Measurements from ENCODE around the gene TBXA2R.
"Not testable (repeated sequence)": the region's sequence is repeated elsewhere in the genome, so short reads cannot be mapped to it uniquely, and the experiment has no call there.

TBXA2R gene

DNA sequence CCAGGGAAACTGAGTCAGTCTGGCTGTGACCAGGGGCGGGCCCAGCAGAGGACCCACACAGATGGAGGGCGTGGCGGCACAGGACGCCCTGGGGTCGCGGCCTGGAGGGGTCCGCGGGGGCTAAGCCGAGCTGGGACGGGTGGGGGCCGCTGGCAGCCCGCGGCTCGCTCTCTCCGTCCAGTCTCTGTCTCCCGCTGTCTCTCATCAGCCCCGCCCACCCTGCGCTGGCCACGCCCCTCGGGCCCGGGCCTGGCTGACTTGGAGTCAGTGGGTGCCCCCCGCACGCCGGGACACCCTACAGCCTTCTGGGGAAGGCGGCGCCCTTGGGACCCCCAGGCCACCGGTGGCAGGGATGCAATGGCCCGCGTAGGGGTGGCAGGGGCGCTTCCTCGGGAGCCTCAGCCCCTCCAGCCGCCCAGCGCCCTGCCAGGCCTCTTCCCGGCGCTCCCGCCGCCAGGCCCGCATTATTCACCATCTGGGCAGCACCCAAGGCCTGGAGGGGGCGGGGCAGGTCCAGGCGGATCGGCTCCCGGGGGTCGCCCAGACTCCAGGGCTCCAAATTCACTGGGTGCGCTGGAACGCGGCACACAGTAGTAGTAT is at the start of gene TBXA2R:
TBXA2R (minus strand) TSS at position 186 of the 600 bp plus-strand sequence. CDS start 6,241 bp downstream, outside the sequence.
- DNase-seq (ENCODE audit: low spot score) = peak; percentile 35

DNA sequence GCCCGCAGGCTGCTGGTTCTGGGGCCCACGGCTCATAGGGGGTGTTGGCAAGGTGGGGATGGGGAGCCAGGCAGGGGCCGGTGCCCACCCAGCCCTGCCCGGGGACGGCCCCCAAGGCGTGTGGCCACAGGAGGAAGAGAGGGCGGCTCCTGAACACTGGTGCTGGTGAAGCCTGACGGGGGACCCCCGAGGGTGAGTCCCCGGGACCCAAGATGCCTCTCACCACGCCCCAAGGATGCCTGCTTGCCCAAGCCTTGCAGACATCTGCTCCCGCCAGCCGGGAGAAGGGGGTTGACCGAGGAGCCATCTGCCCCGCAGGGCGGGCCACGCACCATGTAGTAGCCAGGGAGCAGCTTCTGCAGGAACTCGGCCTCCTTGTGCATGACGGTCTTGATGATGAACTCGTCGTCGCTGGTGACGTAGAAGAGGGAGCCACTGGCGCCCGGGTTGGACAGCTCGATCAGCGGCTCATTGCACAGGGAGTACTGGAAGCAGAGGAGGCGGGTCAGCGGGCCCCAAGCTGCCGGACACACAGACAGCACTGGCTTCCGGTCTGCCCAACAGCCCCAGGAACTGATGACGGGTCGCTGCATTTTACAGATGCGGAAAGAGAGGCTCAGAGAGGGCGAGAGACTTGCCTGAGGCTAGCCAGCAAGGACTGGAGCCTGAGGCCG is 49.5 kb upstream of the TBXA2R start:
- no peak for DNase-seq (ENCODE audit: low spot score)

DNA sequence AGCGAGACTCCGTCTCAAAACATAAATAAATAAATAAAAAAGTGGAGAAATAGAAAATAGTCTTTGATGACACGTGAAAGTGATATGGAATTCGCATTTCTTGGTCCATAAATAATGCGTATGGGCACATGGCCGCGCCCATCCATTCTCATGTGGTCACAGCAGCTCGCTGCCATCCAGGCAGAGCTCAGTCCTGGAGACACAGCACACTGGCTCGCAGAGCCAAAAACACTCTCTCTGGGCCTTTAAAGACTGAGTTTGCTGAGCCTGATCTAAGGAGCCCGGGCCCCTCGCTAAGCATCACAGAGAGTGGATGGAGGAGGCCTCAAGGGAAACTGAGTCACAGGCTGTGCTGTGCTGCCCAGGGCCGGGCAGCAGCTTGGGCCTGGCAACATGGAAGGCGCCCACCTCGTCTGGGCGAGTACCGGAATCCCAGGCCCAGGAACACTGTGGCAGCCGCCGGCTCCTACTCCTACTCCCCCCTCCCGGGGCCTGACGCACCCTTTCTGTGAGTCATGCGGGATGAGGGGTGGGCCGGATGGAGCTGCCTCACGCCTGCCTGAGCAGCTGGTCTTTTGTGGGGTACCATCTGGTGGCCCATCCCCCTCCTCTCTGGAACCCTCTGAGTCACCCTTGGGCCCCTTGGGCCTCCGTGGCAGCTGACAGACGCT is 48.9 kb upstream of the TBXA2R start:
- DNase-seq (ENCODE audit: low spot score) = no peak

DNA sequence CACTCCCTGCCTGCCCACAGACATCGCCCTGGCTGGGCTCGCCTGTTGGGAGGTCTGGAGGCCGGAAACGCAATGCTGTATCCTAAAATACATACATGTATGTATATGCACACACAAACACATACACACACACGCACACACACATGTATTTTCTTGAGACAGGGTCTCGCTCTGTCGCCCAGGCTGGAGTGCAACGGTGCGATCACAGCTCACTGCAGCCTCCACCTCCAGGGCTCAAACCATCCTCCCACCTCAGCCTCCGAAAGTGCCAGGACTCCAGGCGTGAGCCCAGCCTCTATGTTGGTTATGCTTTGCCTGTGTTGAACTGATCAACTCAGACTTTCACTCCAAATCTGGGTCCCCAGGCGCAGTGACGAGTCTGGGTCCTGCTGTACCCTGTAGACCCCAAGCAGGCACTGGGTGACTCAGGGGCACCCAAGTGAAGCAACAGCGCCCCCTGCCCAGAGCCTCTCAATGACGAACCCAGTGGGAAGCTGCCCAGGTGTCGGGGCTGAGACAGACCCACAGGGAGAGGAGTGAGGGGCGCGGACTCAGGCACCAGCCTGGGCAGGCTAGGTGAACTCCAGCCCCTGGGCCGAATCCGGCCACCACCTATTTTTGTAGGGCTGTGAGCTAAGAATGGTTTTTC is 47.3 kb upstream of the TBXA2R start:
- DNase-seq (ENCODE audit: low spot score) = no peak

DNA sequence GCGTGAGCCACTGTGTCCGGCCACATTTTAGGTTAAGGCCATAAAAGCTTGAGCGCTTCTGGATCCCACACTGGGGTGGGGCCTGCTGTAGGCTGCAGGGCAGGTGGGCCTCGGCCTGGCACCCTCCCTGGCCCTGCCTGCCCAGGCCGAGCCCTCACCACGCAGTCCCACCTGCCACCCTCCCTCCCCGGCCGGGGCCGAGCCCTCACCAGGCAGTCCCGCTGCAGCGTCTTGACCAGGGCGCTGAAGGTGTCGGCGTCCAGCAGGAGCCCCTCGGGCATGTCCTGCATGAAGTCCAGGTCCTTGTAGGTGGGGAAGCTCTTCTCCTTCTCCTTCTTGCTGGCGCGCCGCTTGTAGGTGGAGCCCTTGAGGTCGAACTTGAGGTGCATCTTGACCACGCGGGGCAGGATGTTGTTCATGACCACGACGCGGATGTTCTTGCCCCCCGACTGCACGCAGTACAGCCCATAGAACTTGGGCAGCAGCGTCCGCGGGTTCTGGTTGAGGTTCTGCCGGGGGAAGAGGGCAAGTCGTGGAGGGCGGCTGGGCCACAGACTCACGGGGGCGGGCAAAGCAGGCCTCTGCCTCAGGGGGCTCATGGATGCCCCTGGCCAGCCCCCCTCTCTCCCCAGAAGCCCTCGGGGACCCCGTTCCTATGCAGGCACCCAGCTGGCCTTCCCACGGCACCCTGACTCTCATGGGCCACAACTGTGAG is 46.6 kb upstream of the TBXA2R start:
- no peak for DNase-seq (ENCODE audit: low spot score)

DNA sequence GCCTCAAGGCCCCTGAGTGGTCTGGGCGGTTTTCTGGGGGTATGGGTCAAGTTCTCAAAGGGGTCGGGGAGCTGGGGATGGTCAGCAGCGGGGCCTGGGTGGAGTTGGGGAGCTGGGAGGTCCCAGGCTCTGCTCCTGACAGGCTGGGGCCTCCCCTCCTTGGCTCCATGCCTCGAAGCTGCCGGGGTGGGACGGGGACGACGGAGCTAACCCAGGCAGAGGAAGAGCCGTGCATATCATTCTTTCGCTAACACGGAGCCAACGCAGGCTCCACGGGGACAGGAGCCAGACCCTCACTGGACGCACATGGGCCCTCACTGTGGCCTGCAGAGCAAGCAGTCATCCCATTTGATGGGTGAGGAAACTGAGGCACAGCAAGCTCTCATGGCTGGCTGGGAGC is 45.7 kb upstream of the TBXA2R start:
- no peak for DNase-seq (ENCODE audit: low spot score)

DNA sequence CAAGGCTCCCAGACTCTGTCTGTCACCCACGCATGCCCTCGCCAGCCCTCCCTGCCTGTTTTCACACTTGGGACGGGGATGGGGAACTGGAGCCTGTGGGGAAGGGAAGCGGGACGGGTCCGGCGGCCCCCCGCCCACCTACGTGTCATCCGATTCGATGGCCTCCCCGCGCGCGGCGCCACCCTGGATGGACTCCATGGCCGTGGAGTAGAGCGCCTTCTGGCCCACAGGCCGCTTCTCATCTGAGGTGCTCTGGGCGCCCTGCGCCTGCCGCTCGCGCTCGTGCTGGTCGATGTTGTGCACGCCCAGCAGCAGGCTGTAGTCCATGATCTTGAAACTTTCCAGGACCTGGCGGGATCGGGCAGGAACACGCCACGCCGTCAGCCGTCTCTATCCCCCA is 45.0 kb upstream of the TBXA2R start:
- DNase-seq (ENCODE audit: low spot score) = no peak

DNA sequence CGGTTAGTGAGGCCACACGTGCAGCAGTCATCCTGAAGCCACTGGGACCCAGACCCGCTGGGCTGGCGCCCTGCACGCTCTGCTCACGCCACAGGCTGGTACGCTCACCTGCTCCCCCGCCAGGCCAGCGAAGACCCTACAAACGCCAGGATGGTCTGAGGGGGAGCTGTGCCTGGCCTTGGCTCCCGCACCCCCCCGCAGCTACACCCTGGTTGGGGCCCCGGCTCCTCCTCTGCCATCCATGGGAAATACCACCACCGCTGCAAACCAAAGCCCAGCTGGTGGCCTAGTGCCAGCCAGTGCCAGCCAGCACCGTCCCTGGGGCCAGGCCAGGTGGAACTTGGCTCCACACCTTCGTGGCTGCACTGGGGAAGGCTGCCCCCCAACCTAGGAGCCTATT is 43.2 kb upstream of the TBXA2R start:
- DNase-seq (ENCODE audit: low spot score) = no peak

DNA sequence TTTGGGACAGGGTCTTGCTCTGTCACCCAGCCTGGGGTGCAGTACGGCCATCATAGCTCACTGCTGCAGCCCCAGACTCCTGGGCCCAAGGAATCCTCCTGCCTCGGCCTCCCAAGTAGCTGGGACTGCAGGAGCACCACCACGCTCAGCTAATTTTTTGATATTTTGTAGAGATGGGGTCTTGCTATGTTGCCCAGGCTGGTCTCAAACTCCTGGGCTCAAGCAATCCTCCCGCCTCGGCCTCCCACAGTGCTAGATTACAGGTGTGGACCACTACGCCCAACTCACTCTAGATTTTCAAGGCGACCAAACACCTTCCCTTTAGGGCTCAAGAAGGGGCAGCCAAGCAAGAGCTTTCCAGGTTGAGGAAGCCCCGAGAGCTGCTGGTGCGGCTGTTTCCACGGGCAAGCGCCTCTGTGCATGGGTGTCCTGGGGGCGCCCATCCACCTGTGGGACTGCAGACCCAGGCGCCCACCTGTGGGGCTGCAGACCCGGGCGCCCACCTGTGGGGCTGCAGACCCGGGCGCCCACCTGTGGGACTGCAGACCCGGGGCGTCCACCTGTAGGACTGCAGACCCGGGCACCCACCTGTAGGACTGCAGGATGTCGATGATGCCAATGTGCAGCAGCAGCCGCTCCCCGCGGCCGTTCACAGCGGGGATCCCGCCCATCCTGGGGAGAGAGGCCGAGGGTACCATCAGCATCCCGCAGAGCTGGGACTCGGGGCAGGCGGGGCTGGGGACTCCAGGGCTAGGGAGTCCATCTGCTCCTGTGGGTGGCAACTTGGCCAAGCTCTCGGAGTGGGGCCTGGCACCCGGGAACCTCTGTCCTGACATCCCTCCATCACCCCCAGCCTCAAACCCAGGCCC is 41.6 kb upstream of the TBXA2R start:
- no peak for DNase-seq (ENCODE audit: low spot score)

DNA sequence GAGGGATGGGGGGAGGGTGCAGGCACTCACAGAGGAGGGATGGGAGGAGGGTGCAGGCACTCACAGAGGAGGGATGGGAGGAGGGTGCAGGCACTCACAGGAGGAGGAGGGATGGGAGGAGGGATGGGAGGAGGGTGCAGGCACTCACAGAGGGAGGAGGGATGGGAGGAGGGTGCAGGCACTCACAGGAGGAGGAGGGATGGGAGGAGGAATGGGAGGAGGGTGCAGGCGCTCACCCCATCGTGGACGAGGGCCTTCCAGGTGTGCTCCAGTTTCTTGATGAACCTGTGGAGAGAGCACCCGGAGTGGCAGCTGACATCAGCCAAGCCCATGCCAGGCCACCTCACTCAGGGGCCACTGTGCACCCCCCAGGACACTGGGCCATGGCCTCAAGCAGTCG is 40.4 kb upstream of the TBXA2R start:
- not testable (repeated sequence) for DNase-seq (ENCODE audit: low spot score)

DNA sequence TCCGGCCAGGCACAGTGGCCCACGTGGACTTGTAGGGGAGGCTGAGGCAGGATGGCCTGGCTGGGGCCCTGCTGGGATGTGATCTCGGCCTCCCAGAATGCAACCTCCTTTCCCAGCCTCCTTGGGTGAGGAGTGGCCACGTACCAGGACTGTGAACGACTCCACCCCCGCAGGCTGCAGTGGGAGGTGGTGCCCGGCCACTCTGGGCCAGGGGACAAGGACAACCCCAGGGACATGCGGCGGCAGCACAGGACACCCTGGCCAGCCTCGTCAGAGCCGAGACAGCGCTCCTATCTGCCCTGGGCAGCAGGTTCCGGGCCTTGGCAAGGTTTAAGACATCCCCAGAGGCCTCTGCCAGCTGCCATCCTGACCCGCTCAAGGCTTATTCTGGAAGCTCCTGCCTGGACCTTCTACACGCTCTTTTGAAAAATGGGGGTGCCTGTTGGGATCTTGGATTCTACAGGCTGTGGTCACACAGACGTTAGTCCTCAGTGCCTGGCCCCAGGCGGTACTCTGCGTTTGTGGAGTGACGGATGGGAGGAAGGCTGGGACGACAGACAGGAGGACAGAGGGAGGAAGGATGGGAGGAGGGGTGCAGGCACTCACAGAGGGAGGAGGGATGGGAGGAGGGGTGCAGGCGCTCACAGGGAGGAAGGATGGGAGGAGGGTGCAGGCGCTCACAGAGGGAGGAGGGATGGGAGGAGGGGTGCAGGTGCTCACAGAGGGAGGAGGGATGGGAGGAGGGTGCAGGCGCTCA is 39.8 kb upstream of the TBXA2R start:
- DNase-seq (ENCODE audit: low spot score) = no peak

DNA sequence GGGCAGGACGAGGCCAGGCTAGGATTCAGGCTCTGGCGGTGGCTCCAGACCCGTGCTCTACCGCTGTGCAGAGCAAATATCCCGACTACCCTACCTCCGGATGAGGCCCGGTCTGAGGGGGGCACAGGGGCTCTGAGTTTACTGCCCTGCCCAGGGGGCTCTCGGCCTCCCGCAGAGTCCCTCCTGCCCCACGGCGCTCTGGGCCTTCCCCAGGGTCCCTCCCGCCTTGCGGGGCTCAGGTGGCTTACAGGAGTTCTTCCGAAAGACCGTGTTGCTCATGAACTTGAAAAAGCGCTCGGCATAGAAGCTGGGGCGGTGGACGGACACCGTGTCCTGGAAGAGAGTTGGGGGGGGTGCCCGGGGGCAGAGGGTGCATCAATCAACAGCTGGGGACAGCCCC is 39.1 kb upstream of the TBXA2R start:
- no peak for DNase-seq (ENCODE audit: low spot score)

DNA sequence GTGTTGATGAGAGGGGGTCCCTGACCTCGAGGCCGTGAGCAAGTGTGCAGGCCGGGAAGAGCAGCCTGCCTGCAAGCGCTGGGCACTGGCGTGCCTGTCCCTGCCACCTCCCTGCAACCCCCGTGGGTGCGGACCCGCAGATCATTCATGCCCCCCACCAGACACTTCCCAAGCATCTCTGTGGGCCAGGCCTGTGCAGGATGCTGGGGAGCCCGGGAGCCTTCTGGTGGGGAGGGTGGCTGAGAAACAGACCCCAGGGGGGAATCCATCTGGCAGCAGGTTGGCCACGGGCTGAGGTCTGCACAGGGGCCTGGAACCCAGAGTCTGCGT is 38.4 kb upstream of the TBXA2R start:
- DNase-seq (ENCODE audit: low spot score) = no peak

DNA sequence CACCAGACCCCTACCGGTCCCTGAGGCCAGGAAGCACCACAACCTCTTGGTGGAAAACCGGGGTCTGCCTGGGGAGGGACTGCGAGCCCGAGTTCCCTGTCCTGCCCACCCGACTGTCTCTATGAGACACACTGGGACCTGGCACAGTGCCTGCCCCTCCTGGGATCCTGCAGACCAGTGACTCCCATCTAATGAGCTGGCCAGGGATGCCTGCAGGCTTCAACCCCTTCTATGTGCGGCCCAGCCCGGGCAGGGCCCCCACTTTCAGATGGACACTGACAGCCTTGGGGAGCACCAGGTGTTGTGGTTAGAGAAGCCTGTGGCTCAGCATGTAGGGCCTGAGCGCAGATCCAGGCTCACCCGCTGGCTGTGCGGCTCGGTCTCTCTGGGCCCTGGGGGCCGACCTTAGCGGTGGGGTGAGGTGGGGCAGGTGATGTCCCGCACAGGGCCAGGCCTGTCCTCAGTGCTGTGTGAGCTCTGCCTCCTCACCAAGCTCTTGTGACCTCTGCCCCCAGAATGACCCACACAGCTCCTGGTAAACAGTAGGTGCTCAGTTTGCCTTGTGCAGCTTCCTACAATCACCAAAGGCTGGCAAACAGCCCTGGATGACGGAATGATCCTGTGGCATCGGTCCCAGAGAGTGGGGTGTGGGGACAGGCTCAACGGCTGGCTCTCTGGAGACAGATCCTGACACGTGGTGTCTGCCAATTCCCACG is 37.8 kb upstream of the TBXA2R start:
- peak; percentile 97 for DNase-seq (ENCODE audit: low spot score)

DNA sequence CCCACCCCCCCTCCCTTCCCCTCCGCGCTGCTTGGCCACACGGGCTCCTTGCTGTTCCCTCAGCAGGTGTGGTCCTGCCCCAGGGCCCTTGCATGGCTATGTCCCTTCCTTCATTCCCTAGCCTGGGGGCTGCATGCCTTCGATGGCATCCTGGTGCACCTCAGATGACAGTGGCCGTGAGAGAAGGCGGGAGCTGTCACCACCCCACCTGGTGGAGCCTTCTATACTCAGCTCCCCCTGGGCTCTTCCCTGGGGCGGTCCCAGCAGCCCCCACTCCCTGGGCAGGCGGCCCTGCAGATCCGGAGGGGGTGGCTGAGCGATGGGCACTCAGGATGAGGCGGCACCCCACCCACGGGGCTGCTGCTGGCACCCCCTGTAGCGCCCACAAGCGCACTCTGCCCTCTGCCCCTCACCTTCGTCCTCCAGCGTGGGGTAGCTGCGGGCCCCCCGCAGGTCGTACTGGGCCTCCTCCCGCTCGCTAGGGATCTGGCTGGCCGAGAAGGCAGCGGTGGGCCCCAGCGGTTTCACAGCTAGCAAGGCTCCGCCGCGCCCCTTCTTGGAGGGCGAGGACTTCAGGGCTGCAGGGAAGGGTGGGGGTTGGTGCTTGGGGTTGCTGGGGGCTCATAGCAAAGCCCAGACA is 37.1 kb upstream of the TBXA2R start:
- no peak for DNase-seq (ENCODE audit: low spot score)

DNA sequence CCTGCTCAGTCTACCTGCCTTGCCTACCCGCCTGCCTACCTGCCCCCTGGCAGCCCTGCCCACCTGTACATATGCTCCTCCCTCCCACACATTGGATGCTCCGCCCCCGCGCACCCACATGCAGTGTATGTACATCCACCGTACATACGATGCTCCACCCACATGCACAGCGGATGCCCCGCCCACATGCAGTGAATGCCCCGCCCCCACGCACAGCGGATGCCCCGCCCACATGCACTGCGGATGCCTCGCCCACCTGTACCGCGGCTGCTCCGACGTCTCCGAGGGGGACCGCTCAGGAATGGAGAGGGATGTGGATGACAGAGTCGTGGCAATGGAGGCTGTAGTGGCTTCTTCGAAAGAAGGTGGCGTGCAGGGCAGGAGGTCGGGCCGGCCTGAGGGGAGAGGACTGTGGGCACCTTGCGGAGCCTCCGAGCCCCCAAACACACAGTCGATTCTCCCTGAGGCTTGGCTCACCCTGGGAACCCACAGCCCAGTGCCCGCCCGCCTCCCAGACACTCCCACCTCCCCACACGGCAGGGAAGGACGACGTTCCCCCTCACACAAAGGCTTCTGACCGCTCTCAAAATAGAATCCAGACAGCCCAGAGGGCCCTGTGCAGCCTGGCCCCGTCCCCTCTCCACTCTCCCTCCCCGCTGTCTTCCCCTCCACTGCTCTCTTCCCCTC is 36.5 kb upstream of the TBXA2R start:
- DNase-seq (ENCODE audit: low spot score) = no peak

DNA sequence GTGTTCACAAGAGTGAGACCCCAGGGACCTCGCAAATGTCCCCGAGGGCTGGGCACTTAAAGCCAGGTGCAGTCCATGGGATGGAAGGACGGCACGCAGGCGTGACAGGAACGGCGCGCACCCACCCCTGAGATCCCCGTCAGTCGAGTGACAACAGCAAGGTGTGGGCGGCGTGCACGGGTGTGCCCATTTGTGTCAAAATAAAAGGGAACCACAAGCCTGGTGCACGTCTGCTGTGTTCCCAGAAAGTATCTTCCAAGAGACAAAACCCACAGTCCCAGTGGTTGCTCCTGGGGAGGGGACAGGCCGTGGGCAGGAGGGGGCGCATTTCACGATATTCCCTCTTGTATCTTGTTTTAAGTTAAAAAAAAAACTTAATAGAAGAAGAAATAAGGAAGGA is 35.6 kb upstream of the TBXA2R start:
- DNase-seq (ENCODE audit: low spot score) = no peak

DNA sequence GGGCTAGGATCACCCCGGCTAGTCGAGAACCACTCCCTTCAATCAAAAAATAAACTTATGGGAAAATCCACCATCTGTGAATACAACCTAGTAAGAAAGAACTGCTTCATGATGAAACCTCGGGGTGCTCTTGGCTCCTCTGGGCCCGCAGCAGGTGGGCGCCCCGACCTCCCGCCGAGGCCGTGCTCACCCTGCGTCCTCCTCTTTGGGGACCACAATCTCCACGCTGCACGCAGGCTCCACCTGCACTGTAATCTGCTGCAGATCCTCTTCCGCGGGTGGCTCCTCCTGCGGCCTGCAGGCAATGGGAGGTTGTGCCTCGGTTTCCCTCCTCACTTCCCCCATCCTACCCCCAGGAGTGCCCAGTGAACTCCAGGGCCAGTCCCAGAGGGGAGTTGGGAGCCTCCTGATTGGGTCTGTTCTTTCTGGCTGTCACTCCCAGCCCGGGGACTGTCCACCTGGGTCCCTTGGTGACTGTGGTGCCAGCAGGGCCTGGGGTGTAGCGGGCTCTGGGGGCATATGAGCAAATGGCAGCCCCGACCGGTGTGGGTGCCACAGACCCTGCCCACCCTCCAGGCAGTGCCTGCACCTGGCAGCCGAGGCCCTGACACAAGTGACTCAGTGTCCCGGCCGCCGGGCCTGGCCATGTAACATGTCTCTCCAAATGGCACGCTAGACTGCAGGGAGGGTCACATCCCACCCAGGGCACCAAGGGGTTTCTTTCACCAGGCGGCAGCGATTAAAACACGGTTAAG is 35.0 kb upstream of the TBXA2R start:
- no peak for DNase-seq (ENCODE audit: low spot score)

Measured in globus pallidus (tissue), 1 donor.